IPS DF 19.7 (cell line): ENCODE results near the gene APOL1.
"Not testable (repeated sequence)": the region's sequence is repeated elsewhere in the genome, so short reads cannot be mapped to it uniquely, and the experiment has no call there.

Experiments used
- DNase-seq: peaks from one replicate; pipeline ENCODE4 v3.0.0-alpha.2; 2013; ENCODE audit warnings: low read depth, low spot score

APOL1 gene, protein sequence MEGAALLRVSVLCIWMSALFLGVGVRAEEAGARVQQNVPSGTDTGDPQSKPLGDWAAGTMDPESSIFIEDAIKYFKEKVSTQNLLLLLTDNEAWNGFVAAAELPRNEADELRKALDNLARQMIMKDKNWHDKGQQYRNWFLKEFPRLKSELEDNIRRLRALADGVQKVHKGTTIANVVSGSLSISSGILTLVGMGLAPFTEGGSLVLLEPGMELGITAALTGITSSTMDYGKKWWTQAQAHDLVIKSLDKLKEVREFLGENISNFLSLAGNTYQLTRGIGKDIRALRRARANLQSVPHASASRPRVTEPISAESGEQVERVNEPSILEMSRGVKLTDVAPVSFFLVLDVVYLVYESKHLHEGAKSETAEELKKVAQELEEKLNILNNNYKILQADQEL

DNA sequence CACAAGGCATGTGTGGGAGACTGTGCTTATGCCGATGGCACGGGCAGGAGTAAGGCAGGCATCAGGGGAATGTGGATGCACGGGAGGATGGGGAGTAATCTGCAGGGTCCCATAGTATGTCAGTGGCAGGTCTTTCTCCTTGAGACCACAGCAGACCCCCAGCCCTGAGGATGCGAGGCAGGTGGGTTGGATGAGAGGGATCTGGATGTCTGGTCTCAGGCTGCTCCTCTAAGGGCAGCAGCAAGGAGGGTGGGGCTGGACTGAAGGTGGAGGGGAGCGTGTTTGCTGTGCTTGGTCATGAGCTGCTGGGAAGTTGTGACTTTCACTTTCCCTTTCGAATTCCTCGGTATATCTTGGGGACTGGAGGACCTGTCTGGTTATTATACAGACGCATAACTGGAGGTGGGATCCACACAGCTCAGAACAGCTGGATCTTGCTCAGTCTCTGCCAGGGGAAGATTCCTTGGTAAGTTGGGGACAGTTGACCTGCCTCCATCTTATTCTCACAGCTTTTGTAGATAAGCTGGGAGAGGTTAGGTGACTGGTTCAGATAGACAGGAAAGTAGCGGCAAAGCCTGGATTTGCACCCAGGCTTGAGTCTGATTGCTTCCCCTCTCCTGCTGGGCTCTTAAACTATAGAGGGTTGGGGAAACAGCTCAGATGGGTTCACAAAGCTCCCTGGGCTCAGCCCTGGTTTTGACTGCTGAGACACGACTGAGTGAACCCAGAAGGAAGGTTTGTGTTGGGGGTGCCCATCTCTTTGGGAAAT, at the start of gene APOL1:
APOL1 (plus strand) TSS at position 380 of the 769 bp plus-strand sequence. CDS start 1,823 bp downstream, outside the sequence.
- DNase-seq: no peak

DNA sequence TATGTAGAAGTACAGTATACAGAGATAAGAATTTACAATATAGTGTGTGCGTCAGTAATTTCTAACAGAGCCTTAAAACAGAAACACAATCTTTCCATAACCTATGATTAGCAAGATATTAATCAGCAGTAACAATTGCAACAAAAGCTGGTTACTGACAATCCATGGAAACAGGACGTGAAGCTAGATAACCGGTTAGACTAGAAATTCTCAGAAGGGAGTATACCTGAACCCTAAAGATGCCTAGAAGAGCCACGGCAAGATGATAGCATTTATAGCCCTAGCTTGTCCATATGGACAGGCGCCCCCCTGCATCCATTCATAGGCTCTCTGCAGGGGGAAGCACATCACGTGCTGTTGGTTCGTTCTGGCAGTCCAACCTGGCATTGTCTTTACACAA, 49.5 kb upstream of the APOL1 start:
- DNase-seq: not testable (repeated sequence)

DNA sequence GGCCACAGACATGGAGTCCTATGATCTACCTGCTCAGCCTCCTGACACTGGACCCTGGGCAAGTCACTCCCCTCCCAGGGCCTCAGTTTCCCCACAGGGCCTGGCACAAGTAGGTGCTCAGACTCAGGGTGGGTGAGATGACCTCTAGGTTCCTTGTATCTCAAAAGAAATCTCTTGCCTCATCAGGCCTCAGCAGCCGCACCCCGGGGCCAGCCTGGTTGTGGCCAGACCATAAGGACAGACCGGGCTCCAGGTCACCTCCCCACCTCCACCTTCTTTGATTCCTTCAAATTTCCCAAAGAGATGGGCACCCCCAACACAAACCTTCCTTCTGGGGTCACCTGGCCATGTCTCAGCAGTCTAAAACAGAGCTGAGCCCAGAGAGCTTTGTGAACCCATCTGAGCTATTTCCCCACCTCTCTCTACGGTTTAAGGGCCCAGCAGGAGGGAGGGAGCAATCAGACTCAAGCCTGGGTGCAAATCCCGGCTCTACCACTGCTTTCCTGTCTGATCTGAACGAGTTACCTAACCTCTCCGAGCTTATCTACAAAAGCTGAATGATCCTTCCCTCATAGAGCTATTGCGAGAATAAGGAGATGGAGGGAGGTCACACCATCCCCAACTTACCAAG, 48.8 kb upstream of the APOL1 start:
- no peak for DNase-seq

DNA sequence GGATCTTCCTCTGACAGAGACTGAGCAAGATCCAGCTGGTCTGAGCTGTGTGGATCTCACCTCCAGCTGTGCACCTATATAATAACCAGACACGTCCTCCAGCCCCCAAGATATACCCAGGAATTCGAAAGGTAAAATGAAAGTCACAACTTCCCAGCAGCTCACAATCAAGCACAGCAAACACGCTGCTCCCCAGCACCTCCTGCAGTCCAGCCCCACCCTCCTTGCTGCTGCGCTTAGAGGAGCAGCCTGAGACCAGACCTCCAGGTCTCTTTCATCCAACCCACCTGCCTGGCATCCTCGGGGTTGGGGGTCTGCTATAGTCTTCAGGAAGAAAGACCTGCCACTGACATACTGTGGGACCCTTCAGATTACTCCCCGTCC, 48.3 kb upstream of the APOL1 start:
- no peak for DNase-seq

DNA sequence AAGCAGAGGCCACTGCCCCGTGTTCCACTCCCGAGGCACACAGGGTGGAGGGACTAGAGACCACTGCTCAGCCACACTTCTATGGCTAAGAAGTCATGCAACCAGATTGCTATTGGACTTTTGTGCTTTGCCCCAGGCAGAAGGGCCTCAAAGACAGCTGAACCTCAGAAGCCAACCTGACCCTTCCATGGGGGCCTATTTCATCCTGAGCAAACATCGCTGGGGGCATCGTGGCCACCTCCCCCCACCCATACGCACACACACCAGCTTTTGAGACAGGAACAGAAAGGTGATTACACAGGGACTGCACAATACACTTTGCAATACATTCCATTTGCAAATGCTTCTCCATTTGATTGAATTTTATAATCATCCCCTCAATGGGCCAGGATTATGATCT, 47.4 kb upstream of the APOL1 start:
- DNase-seq: not testable (repeated sequence)

DNA sequence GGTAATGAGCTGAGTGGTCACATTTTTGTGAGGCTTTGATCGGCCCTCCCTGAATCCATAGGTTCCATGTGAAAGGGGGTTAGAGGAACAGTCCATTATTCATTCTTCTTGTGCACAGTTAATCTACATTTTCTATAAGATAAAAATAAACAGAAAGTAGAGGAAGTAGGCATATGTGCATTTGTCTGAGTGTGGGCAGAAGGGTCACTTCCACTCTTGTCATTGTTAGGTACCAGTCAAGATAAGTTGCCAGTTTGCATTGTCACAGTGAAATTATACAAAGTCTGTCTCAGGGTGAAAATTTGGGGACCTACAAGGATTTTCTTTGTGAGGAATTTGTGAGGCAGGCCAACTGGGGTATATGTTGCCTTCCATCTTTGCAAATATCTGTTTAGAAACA, 46.7 kb upstream of the APOL1 start:
- DNase-seq: no peak

DNA sequence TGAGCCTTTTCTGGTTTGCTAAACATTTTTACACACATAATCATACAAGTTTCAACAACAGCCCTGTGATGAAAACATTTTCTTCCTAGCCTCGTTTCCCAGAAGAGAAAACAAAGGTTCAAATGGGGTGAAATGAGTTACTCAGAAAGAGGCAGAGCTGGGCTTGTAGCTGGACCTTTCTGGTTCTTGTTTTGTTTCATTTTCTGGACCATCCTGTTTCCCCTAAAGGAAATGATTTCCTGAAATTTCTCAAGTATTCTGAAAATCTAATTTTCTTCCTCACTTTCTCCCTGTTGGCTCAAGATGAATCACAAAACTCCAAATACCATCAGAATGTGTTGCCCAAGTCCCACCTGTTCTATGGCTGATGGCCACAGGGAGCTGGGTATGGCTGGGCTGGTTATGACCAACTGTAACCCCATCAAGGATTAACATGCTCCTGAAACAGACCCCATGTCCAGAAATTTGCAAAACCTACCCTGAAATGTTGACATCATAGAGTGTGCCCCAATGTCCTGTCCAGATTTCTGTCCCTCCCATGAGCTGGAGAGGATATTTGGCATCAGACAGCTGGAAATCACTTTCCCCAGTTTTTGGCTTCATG, 44.7 kb upstream of the APOL1 start:
- no peak for DNase-seq

DNA sequence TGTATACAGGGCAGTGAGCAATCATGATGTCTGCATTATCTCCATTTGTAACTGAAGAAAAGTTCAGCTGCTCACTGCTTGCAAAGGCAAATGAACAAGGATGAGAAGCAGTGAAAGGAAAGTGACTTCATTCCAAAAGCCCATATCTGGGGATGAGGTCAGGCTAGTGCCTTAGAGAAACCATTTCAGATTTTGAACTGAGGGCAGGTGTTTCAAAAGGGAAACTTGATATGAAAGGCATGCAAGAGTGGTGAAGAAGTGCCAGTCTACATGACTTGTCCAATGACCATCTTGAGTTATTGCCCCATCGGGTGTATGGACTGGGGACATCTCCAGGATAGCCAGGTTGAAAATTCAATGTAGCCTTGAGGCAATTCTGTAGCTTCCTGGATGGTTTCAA, 44.0 kb upstream of the APOL1 start:
- no peak for DNase-seq

DNA sequence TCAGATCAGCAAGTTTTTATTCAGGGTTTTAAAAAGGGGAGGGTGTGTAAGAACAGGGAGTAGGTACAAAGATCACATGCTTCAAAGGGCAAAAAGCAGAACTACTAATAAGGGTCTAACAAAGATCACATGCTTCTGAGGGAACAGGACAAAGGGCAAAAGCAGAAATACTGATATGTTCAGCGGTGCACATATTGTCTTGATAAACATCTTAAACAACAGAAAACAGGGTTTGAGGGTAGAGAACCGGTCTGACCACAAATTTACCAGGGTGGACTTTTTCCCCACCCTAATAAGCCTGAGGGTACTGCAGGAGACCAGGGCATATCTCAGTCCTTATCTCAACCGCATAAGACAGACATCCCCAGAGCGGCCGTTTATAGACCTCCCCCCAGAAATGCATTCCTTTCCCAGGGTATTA, 43.4 kb upstream of the APOL1 start:
- DNase-seq: not testable (repeated sequence)

DNA sequence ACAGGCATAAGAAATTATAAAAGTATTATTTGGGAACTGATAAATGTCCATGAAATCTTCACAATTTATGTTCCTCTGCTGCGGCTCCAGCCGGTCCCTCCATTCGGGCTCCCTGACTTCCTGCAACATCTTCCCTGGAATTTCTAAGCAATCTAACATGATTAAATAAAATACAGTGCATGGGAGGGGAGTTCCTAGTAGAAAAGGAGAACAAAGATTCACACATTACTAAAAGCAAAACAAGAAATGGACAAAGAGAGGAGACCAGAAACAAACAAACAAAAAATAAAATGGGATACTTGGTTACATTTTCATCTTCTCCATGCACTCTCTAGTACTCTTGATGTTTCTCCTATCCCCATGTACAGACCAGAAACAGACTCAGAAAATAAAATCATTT, 42.7 kb upstream of the APOL1 start:
- no peak for DNase-seq

DNA sequence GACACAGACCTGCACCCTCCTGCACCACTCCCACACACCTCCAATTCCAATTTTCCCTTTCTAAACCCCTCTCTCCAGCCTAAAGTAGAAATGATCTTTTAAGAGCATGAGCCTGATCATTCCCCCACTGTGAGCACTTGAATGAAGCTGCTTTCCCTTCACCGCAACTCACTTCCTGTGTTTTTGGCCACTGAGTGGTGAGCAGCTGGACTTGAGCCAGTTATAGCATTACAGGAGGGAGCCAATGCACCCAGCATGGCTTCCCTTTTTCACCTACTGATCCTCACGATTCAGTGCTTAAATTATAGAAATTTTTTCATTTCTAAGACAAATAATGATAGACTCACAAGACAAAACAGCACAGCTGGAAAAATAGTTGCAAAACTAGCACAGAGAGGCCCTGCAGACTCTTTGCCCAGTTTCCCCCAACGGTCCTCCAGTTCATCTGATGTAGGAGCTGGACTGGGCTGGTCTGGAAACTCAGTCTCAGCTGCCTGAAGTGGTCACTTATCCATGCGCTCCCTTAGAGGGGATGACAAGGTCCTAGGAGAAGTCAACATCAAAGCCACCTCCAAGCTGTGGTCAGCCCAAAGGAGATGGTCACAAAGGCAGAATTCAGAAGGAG, 41.6 kb upstream of the APOL1 start:
- DNase-seq: no peak

DNA sequence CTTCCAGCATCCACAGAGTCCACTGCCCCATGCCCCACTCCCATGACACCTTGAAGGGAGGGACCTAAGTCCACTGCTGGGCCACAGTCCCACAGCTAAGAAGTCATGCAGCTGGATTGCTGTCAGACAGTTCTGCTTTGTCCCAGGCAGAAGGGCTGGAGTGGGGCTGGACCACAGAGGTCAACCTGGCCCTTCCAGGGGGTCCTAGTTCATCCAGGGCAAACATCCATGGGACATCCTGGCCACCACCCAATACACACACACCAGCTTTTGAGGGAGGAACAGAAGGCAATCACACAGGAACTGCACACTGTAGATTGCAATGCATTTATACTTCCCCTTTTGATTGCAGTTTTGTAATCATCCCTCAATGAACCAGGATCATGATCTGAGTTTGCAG, 40.0 kb upstream of the APOL1 start:
- DNase-seq: no peak

DNA sequence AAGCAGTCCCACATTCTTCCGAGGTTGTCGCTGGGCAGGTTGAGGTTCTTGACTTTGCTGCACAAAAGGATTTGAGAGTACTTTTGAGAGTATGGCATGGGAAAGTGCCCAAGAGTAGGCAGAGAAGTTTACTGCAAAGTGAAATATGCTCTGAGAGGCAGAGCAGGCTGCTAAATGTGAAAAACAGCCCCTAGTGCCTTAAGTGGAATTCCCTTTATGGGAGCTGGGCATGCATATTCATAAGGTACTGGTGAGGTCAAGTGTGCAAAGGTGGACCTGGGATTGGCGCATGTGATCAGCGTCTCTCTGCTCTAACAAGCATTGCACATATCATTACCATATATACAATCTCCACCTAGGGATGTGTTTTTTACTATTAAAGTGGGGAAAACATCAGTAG, 39.3 kb upstream of the APOL1 start:
- DNase-seq: no peak

DNA sequence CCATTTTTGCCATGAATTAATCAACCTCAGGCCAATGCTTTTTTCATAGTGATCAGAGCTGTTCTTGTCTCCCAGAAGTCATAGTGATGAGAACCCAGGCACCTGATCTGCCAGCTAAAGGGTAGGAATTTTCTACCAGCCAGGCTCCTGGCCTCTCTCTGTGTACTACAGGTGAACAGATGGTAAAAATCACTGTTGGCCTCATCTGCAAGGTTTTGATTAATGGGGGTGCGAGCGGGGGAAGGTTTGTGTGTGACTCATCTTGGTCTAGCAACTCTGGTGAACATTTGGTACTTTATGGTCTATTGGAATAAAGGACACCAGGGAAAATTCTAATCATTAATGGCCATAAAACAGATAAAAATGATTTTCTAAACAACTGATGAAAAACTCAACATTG, 37.0 kb upstream of the APOL1 start:
- no peak for DNase-seq

DNA sequence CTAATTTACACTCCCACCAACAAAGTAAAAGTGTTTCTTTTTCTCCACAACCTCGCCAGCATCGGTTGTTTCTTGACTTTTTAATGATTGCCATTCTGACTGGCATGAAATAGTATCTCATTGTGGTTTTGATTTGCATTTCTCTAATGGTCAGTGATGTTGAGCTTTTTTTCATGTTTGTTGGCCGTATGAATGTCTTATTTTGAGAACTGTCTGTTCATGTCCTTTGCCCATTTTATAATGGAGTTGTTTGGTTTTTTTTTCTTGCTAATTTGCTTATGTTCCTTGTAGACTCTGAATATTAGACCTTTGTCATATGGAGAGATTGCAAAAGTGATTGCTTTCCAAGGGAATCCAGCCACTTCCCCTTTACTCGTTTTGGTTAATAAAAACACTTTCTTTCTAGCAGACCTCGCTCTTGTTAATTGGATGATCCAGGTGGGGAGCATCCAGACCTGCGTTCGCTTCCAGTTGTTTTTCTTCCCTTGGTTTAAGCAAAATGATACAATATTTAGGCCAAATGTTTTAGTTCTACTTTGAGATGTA, 34.2 kb upstream of the APOL1 start:
- no peak for DNase-seq

DNA sequence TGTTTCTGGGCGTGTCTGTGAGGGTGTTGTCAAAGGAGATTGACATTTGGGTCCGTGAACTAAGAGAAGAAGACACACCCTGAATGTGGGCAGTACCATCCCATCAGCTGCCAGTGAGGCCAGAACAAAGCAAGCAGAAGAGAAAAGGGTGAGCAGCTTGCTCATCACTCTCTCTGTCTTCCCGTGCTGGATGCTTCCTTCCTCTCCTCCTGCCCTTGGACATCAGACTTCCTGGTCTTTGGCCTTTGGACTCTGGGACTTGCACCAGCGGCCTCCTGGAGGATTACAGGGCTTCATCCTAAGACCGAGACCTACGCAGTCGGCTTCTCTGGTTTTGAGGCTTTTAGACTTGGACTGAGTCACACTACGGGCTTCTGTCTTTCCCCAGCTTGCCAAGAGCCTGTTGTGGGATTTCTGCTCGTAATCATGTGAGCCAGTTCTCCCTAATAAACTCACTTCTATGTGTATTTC, 32.4 kb upstream of the APOL1 start:
- no peak for DNase-seq

DNA sequence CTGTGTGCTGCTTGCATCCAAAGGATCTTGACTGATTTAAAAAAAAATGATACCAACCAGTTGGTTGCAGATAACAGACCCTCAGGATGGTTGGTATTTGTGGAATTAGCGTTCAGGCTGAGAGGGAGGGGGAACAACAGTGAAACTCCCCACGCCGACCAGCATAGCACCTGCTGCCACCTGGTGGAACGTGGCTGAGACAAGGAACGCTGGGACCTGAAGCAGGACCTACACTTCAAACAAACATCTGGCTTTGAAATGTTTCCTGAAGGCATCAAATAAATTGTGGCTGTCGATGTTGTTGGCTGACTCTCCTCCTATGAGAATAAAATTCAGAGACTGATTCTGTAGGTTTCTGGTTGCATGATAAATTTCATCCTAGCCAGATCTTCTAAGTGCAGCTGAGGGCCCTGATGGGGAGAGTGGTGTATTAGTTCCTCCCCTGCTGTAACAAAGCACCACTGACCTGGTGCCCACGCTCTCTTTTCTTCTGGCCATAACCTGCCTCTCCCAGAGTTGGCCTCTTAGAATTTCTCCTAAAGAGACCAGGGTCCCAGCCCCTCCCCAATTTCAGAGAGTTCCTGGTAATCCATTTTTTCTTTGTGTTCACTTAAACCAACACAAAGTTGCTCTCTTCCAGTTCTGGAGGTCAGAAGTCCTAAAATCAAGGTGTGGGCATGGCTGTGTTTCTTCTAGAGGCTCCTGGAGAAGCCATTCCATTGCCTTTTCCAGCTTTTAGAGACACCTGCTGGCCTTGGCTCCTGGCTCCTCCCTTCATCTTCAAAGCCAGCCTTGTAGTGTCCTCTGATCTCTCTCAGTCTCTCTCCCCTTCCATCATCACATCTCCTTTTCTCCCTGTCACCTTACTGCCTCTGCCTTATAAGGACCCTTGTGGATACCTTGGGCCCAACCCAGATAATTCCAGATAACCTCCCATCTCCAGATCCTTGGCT, 30.9 kb upstream of the APOL1 start:
- DNase-seq: no peak

DNA sequence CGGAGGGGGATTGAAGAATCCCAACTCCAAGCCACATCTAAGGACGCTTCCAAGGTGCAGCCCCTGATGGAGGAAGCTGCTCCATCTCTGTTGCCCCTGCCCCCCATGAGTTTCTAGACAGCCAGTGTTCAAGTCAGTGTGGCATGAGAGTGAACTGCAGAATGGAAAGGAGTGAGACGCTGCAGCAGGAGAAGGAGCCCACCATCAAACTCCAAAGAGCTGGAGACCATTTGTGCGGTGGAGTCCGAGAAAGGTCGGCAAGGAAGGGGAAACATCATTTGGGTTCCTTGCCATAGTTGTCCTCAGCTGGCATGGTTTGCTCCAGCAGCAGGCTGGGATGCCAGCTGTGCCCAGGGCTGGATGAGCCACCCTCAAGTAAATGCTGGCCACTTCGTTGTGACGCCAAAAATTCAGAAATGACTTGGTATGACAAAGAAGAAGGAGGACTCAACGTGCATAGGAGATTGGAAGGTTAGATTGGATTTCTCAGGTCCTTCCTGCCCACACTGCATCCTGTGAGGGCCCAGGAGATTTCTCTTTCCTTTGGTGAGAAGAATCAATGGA, 30.0 kb upstream of the APOL1 start:
- DNase-seq: no peak

DNA sequence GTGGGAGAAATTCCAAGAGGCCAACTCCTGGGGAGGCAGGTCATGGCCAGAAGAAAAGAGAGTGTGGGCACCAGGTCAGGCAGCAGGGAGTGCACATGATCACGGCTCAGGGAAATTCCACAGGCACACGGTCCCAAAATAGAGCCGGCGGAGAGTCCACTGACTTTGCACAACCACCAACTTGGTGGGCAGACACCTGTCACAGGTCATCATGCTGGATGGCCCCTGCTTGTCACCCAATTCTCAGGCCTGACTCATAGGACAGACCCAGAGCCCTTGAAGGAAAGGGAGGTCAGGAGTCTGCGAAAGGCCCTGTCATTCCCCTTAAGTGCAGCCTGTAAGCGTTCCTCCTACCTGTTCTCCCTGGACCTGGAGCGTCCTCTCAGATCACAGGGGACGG, 29.4 kb upstream of the APOL1 start:
- no peak for DNase-seq

DNA sequence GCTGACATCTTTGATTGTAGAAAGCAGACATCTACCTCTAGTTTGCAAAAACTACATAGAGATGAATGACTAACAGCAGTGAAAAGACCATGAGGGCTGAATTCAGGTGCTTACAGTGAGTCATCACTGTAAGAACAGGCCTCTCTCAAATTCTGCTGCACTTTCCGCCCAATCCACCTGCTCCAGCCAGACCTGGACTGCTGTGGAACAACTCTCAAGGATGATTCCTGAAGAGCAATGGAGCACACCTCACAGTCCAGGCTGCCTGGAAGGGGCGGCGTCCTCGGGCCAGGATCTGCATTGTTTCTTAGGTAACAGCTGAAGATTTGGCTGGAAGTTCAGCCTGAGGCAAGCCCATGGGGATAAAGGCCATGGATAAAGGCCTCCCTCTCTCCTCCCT, 28.7 kb upstream of the APOL1 start:
- no peak for DNase-seq
